HG03342 (cell line): ENCODE results near the gene PABPC3.

Source experiments
- ATAC-seq: cut with Tn5 transposase; IDR thresholded peaks from one replicate; pipeline ENCODE4 v1.9.1; 2021; ENCODE audit warnings: mild to moderate bottlenecking, moderate library complexity; ENCODE audit not compliant: unreplicated experiment

Gene PABPC3

GRCh38 chr13:25110956-25111584 is 15.1 kb downstream of the PABPC3 start:
- ATAC-seq = no peak

- ATAC-seq = no peak
These were observed 15.6 kb downstream of the PABPC3 start for GRCh38 chr13:25111585-25111956.

GRCh38 chr13:25112695-25113255 is 16.8 kb downstream of the PABPC3 start:
- ATAC-seq = no peak

- ATAC-seq = peak; percentile 70
These were observed 18.3 kb downstream of the PABPC3 start for GRCh38 chr13:25114220-25114619.

- no peak for ATAC-seq
These were observed 20.1 kb downstream of the PABPC3 start for GRCh38 chr13:25116044-25116443.

- no peak for ATAC-seq
These were observed 21.4 kb downstream of the PABPC3 start for GRCh38 chr13:25117312-25117711.

GRCh38 chr13:25118378-25118905 is 22.5 kb downstream of the PABPC3 start:
- ATAC-seq = no peak

- ATAC-seq = no peak
These were observed 35.0 kb downstream of the PABPC3 start for GRCh38 chr13:25130944-25131343.

- ATAC-seq = no peak
These were observed 36.0 kb downstream of the PABPC3 start for GRCh38 chr13:25131881-25132420.

- no peak for ATAC-seq
These were observed 36.9 kb downstream of the PABPC3 start for GRCh38 chr13:25132751-25133390.

- ATAC-seq = no peak
These were observed 40.0 kb downstream of the PABPC3 start for GRCh38 chr13:25135896-25136295.

GRCh38 chr13:25136880-25137787 is 41.2 kb downstream of the PABPC3 start:
- no peak for ATAC-seq

- no peak for ATAC-seq
These were observed 41.8 kb downstream of the PABPC3 start for GRCh38 chr13:25137788-25138115.

- no peak for ATAC-seq
These were observed 45.1 kb downstream of the PABPC3 start for GRCh38 chr13:25141042-25141441.

- ATAC-seq = no peak
These were observed 47.8 kb downstream of the PABPC3 start for GRCh38 chr13:25143706-25144105.

GRCh38 chr13:25147638-25148401 is 51.9 kb downstream of the PABPC3 start:
- ATAC-seq = no peak

- no peak for ATAC-seq
These were observed 52.5 kb downstream of the PABPC3 start for GRCh38 chr13:25148402-25148771.
